Body of pancreas (tissue), 4 donors: ENCODE data around the gene BORCS8.

Experiments
- CTCF ChIP-seq, 7 experiments: fragments of 450-650 bp in 4 of 7; fragments of 200-600 bp in 3 of 7; sonication (generic) in 3 of 7; IDR thresholded peaks; one replicate each; pipeline ENCODE4 v1.5.1; 2016 to 2019; ENCODE audit warnings: antibody characterized with exemption in 7 of 7
- POLR2A ChIP-seq, 3 donors: fragments of 450-650 bp; IDR thresholded peaks; one replicate each; pipeline ENCODE4 v1.6.1; 2016; ENCODE audit warnings: antibody characterized with exemption in 3 of 3, mild to moderate bottlenecking in 2 of 3

GRCh38 chr19:19238126-19238894 lies 46.4 kb upstream of the BORCS8 start:
- TF ChIP-seq CTCF (IDR thresholded peaks at IDR 0.05): no peak
- no peak for TF ChIP-seq POLR2A (IDR thresholded peaks at IDR 0.05)
